Measurements from ENCODE around the gene ANGEL2.

DNA sequence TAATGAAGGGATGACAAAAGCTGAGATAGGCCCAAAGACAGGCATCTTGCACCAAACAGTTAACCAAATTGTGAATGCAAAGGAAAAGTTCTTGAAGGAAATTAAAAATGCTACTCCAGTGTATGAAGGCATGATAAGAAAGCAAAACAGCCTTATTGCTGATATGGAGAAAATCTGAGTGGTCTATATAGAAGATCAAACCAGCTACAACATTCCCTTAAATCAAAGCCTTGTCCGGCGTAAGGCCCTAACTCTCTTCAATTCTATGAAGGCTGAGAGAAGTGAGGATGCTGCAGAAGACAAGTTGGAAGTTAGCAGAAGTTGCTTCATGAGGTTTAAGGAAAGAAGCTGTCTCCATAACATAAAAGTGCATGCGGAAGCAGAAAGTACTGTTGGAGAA lies 4.3 kb upstream of the ANGEL2 start:
- TF ChIP-seq, protein P1, sequence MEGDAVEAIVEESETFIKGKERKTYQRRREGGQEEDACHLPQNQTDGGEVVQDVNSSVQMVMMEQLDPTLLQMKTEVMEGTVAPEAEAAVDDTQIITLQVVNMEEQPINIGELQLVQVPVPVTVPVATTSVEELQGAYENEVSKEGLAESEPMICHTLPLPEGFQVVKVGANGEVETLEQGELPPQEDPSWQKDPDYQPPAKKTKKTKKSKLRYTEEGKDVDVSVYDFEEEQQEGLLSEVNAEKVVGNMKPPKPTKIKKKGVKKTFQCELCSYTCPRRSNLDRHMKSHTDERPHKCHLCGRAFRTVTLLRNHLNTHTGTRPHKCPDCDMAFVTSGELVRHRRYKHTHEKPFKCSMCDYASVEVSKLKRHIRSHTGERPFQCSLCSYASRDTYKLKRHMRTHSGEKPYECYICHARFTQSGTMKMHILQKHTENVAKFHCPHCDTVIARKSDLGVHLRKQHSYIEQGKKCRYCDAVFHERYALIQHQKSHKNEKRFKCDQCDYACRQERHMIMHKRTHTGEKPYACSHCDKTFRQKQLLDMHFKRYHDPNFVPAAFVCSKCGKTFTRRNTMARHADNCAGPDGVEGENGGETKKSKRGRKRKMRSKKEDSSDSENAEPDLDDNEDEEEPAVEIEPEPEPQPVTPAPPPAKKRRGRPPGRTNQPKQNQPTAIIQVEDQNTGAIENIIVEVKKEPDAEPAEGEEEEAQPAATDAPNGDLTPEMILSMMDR (conservative IDR thresholded peaks at IDR 0.05; ENCODE audit: low read depth, low read length) = no peak
- TF ChIP-seq RAD21 (IDR thresholded peaks at IDR 0.05; ENCODE audit: low read length) = no peak
- TF ChIP-seq RCOR1 (IDR thresholded peaks at IDR 0.05; ENCODE audit: insufficient replicate concordance, low read length) = no peak
- TF ChIP-seq FOS (IDR thresholded peaks at IDR 0.05; ENCODE audit: low read depth, low read length) = no peak
- TF ChIP-seq POLR2A (IDR thresholded peaks at IDR 0.05; ENCODE audit: low read depth, low read length) = no peak
